ENCODE data around the gene BOLL.
"Not testable (repeated sequence)": the region's sequence is repeated elsewhere in the genome, so short reads cannot be mapped to it uniquely, and the experiment has no call there.

The BOLL gene, protein sequence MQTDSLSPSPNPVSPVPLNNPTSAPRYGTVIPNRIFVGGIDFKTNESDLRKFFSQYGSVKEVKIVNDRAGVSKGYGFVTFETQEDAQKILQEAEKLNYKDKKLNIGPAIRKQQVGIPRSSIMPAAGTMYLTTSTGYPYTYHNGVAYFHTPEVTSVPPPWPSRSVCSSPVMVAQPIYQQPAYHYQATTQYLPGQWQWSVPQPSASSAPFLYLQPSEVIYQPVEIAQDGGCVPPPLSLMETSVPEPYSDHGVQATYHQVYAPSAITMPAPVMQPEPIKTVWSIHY

DNA sequence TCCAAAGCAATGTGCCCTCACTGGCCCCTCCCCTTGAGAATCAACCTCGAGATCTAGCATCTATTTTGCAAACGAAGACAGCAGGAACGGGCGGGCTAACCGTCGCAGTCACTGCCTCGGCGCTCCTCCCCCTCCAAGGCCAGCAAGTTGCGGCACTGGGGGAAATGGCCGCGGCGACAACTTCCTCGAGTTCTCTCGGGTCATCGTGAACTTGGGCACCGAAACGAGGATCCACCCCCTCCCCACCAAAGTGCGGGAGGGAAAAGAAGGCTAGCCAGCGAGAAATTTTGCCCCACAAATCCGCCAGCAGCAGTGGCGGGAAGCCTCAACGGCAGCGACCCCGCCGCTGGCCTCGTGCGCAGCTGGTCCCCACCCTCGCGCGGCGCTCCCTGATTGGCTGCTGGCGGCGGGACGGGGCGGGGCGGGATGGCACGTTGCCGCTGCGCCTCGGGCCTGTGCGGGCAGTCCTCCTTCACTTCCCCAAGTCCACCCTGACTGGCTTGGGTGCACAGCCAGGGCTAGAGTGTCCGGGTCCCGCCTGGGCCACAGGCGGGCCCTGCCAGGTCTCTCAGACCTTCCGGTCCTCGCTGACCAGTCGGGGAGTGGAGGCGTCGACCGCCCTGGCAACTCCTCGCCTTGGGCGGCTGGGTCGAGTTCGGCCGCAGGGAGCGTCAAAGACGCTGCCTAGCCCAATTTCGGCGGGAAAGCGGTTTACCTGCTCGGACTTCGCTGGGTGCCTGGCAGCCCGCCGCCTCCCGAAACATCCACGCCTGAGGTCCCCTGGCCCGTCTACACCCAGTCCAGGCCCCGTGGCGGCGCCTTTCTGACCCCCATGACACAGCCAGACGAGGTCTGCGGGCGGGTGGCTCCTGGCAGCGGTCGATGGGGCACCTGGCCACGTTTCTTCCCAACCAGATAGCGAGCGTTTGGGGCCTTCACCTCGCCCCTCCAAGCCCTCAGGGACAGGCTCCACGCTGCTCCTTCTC lies at the start of gene BOLL:
TSS of gene BOLL (minus strand) at position 364 of the 986 bp plus-strand sequence. CDS start 3,469 bp downstream, outside the sequence.
- Histone ChIP-seq H3K4me3 (ENCODE audit: low read depth in 1 of 2, low read length in 2 of 2) (peak within 1 kb of the TSS; percentile 8 to 41), H3K4me1 (ENCODE audit: insufficient read depth, low read length) (no peaks in the 10 kb centered on the region), H3K27ac (ENCODE audit: low read depth, low read length) (no peak within 1 kb of the TSS), H3K36me3 (ENCODE audit: insufficient read depth, low read length) (no peaks in the 10 kb centered on the region), H3K9ac (ENCODE audit: low read length) (no peak within 1 kb of the TSS), H3K27me3 (ENCODE audit: control insufficient read depth in 1 of 2, insufficient read depth in 2 of 2, low read length in 2 of 2) (peaks cover 8 to 20% of the 10 kb centered on the region in 2 donors), H3K9me3 (ENCODE audit: low read length) (no peaks in the 10 kb centered on the region)

DNA sequence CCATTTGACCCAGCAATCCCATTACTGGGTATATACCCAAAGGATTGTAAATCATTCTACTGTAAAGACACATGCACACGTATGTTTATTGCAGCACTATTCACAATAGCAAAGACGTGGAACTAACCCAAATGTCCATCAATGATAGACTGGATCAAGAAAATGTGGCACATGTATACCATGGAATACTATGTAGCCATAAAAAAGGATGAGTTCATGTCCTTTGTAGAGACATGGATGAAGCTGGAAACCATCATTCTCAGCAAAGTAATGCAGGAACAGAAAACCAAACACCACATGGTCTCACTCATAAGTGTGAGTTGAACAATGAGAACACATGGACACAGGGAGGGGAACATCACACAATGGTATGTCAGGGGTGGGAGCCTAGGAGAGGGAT lies 49.7 kb upstream of the BOLL start:
- H3K4me3 ChIP-seq (ENCODE audit: low read depth in 1 of 2, low read length in 2 of 2); H3K9me3 ChIP-seq (ENCODE audit: low read length); H3K36me3 ChIP-seq (ENCODE audit: insufficient read depth, low read length); H3K27me3 ChIP-seq (ENCODE audit: control insufficient read depth in 1 of 2, insufficient read depth in 2 of 2, low read length in 2 of 2); H3K9ac ChIP-seq (ENCODE audit: low read length); H3K27ac ChIP-seq (ENCODE audit: low read depth, low read length); H3K4me1 ChIP-seq (ENCODE audit: insufficient read depth, low read length): not testable (repeated sequence)

DNA sequence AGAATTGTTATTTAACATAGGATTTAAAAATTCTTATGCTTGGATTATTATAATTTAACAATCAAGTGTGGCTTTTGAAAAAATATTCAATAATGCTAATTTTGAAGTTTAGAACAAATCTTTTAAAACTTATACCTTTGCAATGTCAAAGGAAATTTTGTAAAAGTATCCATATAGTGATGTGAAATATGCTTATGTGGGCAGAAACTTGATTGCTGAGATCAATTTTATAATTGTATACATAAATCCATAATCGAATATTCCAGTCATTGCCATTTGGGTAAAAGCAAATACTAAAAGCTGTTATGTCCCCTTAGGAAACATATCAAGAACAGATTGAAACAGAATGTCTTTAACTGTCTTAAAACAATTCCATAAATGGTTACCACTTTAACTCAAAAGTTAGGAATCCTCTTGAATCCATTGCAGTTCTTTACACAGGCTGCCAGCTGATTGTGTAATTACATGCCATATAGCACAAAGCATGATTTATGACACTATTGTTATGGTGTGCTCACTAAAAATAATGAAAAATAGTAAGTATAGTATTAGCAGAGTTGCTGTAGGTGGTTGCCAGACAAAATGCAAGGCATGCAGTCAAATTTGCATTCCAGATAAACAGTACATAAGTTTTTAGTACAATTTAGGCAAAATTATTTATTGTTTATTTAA lies 43.5 kb upstream of the BOLL start:
- Histone ChIP-seq H3K27ac (ENCODE audit: low read depth, low read length) (no peak overlapping the region), H3K4me3 (ENCODE audit: low read depth in 1 of 2, low read length in 2 of 2) (no peak overlapping the region), H3K4me1 (ENCODE audit: insufficient read depth, low read length) (no peaks in the 10 kb centered on the region), H3K27me3 (ENCODE audit: control insufficient read depth in 1 of 2, insufficient read depth in 2 of 2, low read length in 2 of 2) (no peaks in the 10 kb centered on the region), H3K9me3 (ENCODE audit: low read length) (no peaks in the 10 kb centered on the region), H3K9ac (ENCODE audit: low read length) (no peak overlapping the region), H3K36me3 (ENCODE audit: insufficient read depth, low read length) (no peaks in the 10 kb centered on the region)

DNA sequence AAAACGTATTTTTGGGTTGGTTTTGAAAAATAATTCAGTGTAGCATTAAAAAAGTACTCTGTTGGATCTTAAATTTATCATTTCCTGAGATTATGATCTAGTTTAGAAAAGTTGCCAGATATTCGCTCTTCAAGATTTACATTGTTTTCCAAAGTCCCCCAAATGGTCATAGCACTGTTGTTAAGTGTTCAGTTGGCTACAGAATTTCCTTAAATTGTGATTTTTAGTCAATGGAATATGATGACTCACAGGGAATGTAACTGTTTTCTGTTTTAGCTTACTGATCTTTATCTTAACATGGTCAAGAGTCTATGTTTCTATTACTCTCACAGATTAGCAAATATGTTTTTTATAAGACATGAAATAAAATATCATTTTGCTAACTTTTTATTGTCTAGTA lies 42.5 kb upstream of the BOLL start:
- no peaks in the 10 kb centered on the region for H3K27me3 ChIP-seq (ENCODE audit: control insufficient read depth in 1 of 2, insufficient read depth in 2 of 2, low read length in 2 of 2)
- H3K9me3 ChIP-seq (ENCODE audit: low read length), result no peaks in the 10 kb centered on the region
- H3K4me3 ChIP-seq (ENCODE audit: low read depth in 1 of 2, low read length in 2 of 2), result no peak overlapping the region
- no peak overlapping the region for H3K27ac ChIP-seq (ENCODE audit: low read depth, low read length)
- H3K4me1 ChIP-seq (ENCODE audit: insufficient read depth, low read length), result peaks cover under 1% of the 10 kb centered on the region
- no peaks in the 10 kb centered on the region for H3K36me3 ChIP-seq (ENCODE audit: insufficient read depth, low read length)
- H3K9ac ChIP-seq (ENCODE audit: low read length), result no peak overlapping the region

DNA sequence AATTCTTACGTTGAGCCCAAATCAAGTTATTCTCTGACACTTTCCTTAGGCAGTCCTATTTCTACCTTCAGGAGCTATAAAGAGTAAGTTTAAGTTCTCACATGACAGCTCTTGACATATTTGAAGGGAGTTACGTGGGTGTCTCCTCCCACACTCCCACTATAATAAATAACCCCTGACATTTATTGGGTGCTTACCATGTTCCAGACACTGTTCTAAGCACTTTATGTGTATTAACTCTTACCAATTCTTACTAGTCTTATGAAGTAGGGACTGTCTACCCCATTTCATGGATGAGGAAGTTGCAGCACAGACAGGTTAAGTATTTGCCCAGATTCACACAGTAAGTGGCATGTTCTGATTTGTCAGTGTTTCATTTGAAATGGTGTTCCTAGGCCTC lies 37.2 kb upstream of the BOLL start:
- H3K27me3 ChIP-seq (ENCODE audit: control insufficient read depth in 1 of 2, insufficient read depth in 2 of 2, low read length in 2 of 2), result no peaks in the 10 kb centered on the region
- H3K9me3 ChIP-seq (ENCODE audit: low read length), result no peaks in the 10 kb centered on the region
- H3K4me3 ChIP-seq (ENCODE audit: low read depth in 1 of 2, low read length in 2 of 2), result no peak overlapping the region
- no peak overlapping the region for H3K27ac ChIP-seq (ENCODE audit: low read depth, low read length)
- no peak overlapping the region for H3K9ac ChIP-seq (ENCODE audit: low read length)
- no peaks in the 10 kb centered on the region for H3K36me3 ChIP-seq (ENCODE audit: insufficient read depth, low read length)
- H3K4me1 ChIP-seq (ENCODE audit: insufficient read depth, low read length), result peaks cover 14% of the 10 kb centered on the region

DNA sequence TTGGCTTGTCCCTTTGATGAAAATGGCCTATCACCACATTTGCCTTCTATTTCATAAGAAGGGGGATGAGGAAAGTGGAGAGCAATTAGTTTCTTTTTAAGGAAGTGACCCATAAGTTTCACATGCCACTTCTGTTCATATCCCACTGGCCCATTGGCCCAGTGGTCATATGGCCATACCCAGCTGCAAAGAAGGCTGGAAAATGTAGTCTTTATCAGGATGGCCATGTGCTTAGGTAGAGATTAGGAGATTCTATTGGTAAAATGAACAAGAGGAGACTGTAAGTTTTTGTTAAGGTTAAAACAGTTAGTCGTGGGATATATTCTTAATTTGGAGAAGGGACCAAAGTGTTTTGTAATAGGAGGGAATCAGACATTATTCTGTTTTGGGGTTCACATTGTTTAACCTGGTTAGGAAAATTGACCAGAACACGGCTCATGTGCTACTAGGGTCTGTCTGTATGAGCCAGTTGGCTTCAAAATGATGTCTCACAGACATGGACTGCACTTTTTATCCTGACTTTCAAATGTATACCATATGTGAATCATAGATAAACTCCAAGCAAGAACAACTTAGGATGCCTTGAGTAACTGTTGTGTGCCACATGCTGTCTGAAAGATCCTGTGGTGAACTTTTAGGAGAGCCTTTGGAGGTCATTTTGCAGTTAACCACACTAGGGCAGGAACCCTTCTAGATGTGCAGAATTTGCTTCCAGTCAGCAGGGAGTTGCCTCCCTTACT lies 36.6 kb upstream of the BOLL start:
- Histone ChIP-seq H3K36me3 (ENCODE audit: insufficient read depth, low read length) (no peaks in the 10 kb centered on the region), H3K9ac (ENCODE audit: low read length) (no peak overlapping the region), H3K27me3 (ENCODE audit: control insufficient read depth in 1 of 2, insufficient read depth in 2 of 2, low read length in 2 of 2) (no peaks in the 10 kb centered on the region), H3K9me3 (ENCODE audit: low read length) (no peaks in the 10 kb centered on the region), H3K4me1 (ENCODE audit: insufficient read depth, low read length) (peaks cover 14% of the 10 kb centered on the region), H3K27ac (ENCODE audit: low read depth, low read length) (no peak overlapping the region), H3K4me3 (ENCODE audit: low read depth in 1 of 2, low read length in 2 of 2) (no peak overlapping the region)

DNA sequence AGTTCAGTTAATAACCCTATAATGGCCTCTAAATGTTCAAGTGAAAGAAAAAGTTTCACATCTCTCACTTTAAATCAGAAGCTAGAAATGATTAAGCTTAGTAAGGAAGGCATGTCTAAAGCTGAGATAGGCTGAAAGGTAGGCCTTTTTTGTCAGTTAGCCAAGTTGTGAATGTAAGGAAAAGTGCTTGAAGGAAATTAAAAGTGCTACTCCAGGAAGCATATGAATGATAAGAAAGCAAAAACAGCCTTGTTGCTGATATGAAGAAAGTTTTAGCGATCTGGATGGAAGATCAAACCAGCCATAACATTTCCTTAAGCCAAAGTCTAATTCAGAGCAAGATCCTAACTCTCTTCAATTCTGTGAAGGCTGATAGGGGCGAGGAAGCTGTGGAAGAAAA lies 29.4 kb upstream of the BOLL start:
- H3K4me3 ChIP-seq (ENCODE audit: low read depth in 1 of 2, low read length in 2 of 2), result no peak overlapping the region
- no peaks in the 10 kb centered on the region for H3K9me3 ChIP-seq (ENCODE audit: low read length)
- H3K36me3 ChIP-seq (ENCODE audit: insufficient read depth, low read length), result no peaks in the 10 kb centered on the region
- no peaks in the 10 kb centered on the region for H3K27me3 ChIP-seq (ENCODE audit: control insufficient read depth in 1 of 2, insufficient read depth in 2 of 2, low read length in 2 of 2)
- no peak overlapping the region for H3K9ac ChIP-seq (ENCODE audit: low read length)
- H3K27ac ChIP-seq (ENCODE audit: low read depth, low read length), result no peak overlapping the region
- H3K4me1 ChIP-seq (ENCODE audit: insufficient read depth, low read length), result no peaks in the 10 kb centered on the region

DNA sequence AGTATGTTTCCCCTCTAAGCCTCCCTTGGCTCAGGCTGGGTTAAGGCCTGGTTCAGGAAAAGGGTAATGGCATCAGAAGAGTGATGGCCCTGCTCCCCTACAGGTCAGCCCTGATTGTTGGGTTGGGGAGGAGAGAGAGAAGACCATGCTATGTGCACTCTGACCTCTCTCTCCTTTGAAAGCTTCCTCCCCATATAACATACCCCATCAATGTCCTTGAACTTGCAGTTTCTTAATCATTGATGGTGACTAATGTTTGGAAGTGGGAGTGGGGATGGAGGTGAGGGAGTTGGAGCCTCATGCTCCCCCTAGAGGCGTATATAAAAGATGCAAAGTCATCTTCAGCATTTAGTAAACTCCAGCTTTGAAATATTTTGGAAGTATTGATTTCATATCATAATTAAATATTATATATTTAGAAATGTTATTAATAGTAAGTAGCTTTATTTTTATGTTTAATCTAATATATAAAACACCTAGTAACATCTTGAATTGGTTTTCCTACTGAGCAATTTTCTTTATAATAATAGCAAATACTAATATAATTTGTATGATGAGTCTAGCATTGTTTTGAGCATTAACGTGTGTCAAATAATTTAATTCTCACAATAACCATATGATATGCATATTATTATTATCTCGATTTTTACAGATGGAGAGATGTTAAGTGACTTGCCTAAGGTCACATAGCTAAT lies 28.1 kb upstream of the BOLL start:
- H3K27me3 ChIP-seq (ENCODE audit: control insufficient read depth in 1 of 2, insufficient read depth in 2 of 2, low read length in 2 of 2), result no peaks in the 10 kb centered on the region
- no peaks in the 10 kb centered on the region for H3K4me1 ChIP-seq (ENCODE audit: insufficient read depth, low read length)
- no peaks in the 10 kb centered on the region for H3K9me3 ChIP-seq (ENCODE audit: low read length)
- no peaks in the 10 kb centered on the region for H3K36me3 ChIP-seq (ENCODE audit: insufficient read depth, low read length)
- H3K9ac ChIP-seq (ENCODE audit: low read length), result no peak overlapping the region
- H3K27ac ChIP-seq (ENCODE audit: low read depth, low read length), result no peak overlapping the region
- H3K4me3 ChIP-seq (ENCODE audit: low read depth in 1 of 2, low read length in 2 of 2), result no peak overlapping the region

DNA sequence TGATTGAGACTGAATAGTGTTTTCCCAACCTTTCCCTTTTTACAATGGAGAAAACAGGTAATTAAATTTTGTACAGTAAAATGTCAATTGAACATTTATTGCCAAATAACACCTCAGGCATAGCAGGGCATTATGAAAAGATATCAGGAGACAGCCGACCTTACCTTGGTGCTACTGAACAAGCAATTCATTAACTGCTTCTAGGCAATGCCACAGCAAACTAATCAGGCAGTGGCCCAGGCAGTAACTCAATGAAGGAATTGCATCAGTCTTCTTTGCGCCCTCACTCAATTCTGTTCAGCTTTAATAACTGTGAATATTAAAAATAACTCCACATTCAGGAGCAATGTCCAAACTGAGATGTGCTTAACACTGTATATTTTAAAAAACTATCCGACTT lies 25.4 kb upstream of the BOLL start:
- no peaks in the 10 kb centered on the region for H3K36me3 ChIP-seq (ENCODE audit: insufficient read depth, low read length)
- H3K27me3 ChIP-seq (ENCODE audit: control insufficient read depth in 1 of 2, insufficient read depth in 2 of 2, low read length in 2 of 2), result no peaks in the 10 kb centered on the region
- no peak overlapping the region for H3K9ac ChIP-seq (ENCODE audit: low read length)
- no peak overlapping the region for H3K27ac ChIP-seq (ENCODE audit: low read depth, low read length)
- H3K9me3 ChIP-seq (ENCODE audit: low read length), result no peaks in the 10 kb centered on the region
- no peak overlapping the region for H3K4me3 ChIP-seq (ENCODE audit: low read depth in 1 of 2, low read length in 2 of 2)
- H3K4me1 ChIP-seq (ENCODE audit: insufficient read depth, low read length), result no peaks in the 10 kb centered on the region

DNA sequence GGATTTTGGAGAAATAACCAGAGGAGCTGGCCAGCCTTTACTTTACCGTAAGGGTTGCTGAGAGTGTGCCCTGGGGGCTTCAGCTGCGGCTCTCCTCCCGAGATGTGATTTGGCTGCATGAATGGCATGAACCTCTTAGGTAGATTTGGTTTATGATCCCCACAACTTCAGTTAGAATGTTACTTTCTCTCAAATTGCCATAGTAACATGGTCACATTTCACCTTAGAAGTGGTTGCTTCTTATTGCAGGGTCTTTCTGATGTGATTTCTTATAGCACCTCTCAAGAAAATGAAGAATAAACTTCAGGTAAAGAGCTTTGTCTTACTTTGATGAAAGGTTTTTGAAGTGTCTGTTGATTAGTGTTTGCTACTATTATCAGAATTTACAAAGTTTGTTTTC lies 24.9 kb upstream of the BOLL start:
- Histone ChIP-seq H3K4me3 (ENCODE audit: low read depth in 1 of 2, low read length in 2 of 2) (no peak overlapping the region), H3K36me3 (ENCODE audit: insufficient read depth, low read length) (no peaks in the 10 kb centered on the region), H3K9ac (ENCODE audit: low read length) (no peak overlapping the region), H3K9me3 (ENCODE audit: low read length) (no peaks in the 10 kb centered on the region), H3K27ac (ENCODE audit: low read depth, low read length) (no peak overlapping the region), H3K27me3 (ENCODE audit: control insufficient read depth in 1 of 2, insufficient read depth in 2 of 2, low read length in 2 of 2) (no peaks in the 10 kb centered on the region), H3K4me1 (ENCODE audit: insufficient read depth, low read length) (no peaks in the 10 kb centered on the region)
